Measurements from ENCODE around the gene PPDPF.
A peak's percentile ranks its signal among the peaks of the same experiment; 100 is the strongest.
"Not testable (repeated sequence)": the region's sequence is repeated elsewhere in the genome, so short reads cannot be mapped to it uniquely, and the experiment has no call there.

Gene PPDPF

GRCh38 chr20:63520504-63520933, at the start of gene PPDPF:
Gene PPDPF (plus strand): TSS chr20:63520765. CDS start chr20:63521309, 544 bp downstream.
- DNase-seq = peak; percentile 96

GRCh38 chr20:63471002-63471716, 49.4 kb upstream of the PPDPF start:
- no peak for DNase-seq

GRCh38 chr20:63471717-63471980, 48.9 kb upstream of the PPDPF start:
- DNase-seq = no peak

GRCh38 chr20:63471981-63472831, 48.4 kb upstream of the PPDPF start, which contains the start of gene KCNQ2:
Gene KCNQ2 (minus strand): TSS chr20:63472655. CDS start chr20:63472463, 192 bp downstream.
- DNase-seq = peak; percentile 79

GRCh38 chr20:63472862-63473390, 47.6 kb upstream of the PPDPF start:
- no peak for DNase-seq

- no peak for DNase-seq
These were observed 46.8 kb upstream of the PPDPF start for GRCh38 chr20:63473555-63474449.

GRCh38 chr20:63475209-63475608, 45.4 kb upstream of the PPDPF start:
- DNase-seq = peak; percentile 78

GRCh38 chr20:63477061-63477616, 43.4 kb upstream of the PPDPF start:
- no peak for DNase-seq

GRCh38 chr20:63477944-63478343, 42.6 kb upstream of the PPDPF start:
- no peak for DNase-seq

- DNase-seq = no peak
These were observed 41.9 kb upstream of the PPDPF start for GRCh38 chr20:63478346-63479302.

- not testable (repeated sequence) for DNase-seq
These were observed 40.7 kb upstream of the PPDPF start for GRCh38 chr20:63479695-63480419.

GRCh38 chr20:63481503-63481902, 39.1 kb upstream of the PPDPF start:
- DNase-seq = no peak

- no peak for DNase-seq
These were observed 38.5 kb upstream of the PPDPF start for GRCh38 chr20:63482021-63482587.

- DNase-seq = no peak
These were observed 36.7 kb upstream of the PPDPF start for GRCh38 chr20:63483834-63484233.

- no peak for DNase-seq
These were observed 36.3 kb upstream of the PPDPF start for GRCh38 chr20:63484236-63484635.

GRCh38 chr20:63484651-63485403, 35.7 kb upstream of the PPDPF start:
- DNase-seq = no peak

- DNase-seq = no peak
These were observed 34.2 kb upstream of the PPDPF start for GRCh38 chr20:63486300-63486855.

- no peak for DNase-seq
These were observed 33.3 kb upstream of the PPDPF start for GRCh38 chr20:63487116-63487764.

Data from eye (tissue), 1 donor.